Nephron (organoid): ENCODE measurements around the gene CELF4.

Experiments used
- H3K27ac Mint-ChIP-seq, 3 experiments: 2 replicates each; pipeline ENCODE4 v1.8.0; 2020; ENCODE audit warnings: mixed read lengths in 3 of 3, mild to moderate bottlenecking in 2 of 3, moderate library complexity in 1 of 3
- H3K27me3 Mint-ChIP-seq: 2 replicates; pipeline ENCODE4 v1.8.0; 2021; ENCODE audit warnings: low read depth, mild to moderate bottlenecking, moderate library complexity, mixed read lengths
- H3K36me3 Mint-ChIP-seq: 2 replicates; pipeline ENCODE4 v1.8.0; 2020; ENCODE audit warnings: low read depth, mixed read lengths
- H3K4me1 Mint-ChIP-seq: 2 replicates; pipeline ENCODE4 v1.8.0; 2020; ENCODE audit warnings: mixed read lengths
- H3K4me3 Mint-ChIP-seq, 3 experiments: 2 replicates each; pipeline ENCODE4 v1.8.0; 2020; ENCODE audit warnings: mild to moderate bottlenecking in 3 of 3, mixed read lengths in 3 of 3, moderate library complexity in 2 of 3
- H3K9me3 Mint-ChIP-seq: 2 replicates; pipeline ENCODE4 v1.8.0; 2020; ENCODE audit warnings: mixed read lengths
- CTCF ChIP-seq, 3 experiments: fragments of 200-600 bp; sonication (generic); IDR thresholded peaks; one replicate each; pipeline ENCODE4 v1.5.0; 2021; ENCODE audit warnings: antibody characterized with exemption in 3 of 3; ENCODE audit not compliant: unreplicated experiment in 3 of 3

Gene CELF4

GRCh38 chr18:37420315-37420880 is 145.2 kb downstream of the CELF4 start:
- no peak for TF ChIP-seq CTCF (IDR thresholded peaks at IDR 0.05; ENCODE audit: unreplicated experiment in 3 of 3)
- Mint-ChIP-seq H3K4me3 (no peak overlapping the region), H3K36me3 (no peaks in the 10 kb centered on the region), H3K4me1 (peaks cover 22% of the 10 kb centered on the region), H3K27me3 (peaks cover 24% of the 10 kb centered on the region), H3K27ac (no peak overlapping the region), H3K9me3 (no peaks in the 10 kb centered on the region)

- H3K4me3 Mint-ChIP-seq = no peak overlapping the region
- H3K27ac Mint-ChIP-seq = no peak overlapping the region
- no peak for TF ChIP-seq CTCF (IDR thresholded peaks at IDR 0.05; ENCODE audit: unreplicated experiment in 3 of 3)
- H3K4me1 Mint-ChIP-seq = peaks cover 22% of the 10 kb centered on the region
- H3K36me3 Mint-ChIP-seq = no peaks in the 10 kb centered on the region
- peaks cover 20% of the 10 kb centered on the region for H3K27me3 Mint-ChIP-seq
- no peaks in the 10 kb centered on the region for H3K9me3 Mint-ChIP-seq
Observed at GRCh38 chr18:37419866-37420265, 145.7 kb downstream of the CELF4 start.

GRCh38 chr18:37419315-37419714 is 146.3 kb downstream of the CELF4 start:
- Mint-ChIP-seq H3K9me3 (no peaks in the 10 kb centered on the region), H3K4me3 (no peak overlapping the region), H3K36me3 (no peaks in the 10 kb centered on the region), H3K27ac (no peak overlapping the region), H3K27me3 (peaks cover 20% of the 10 kb centered on the region), H3K4me1 (peaks cover 22% of the 10 kb centered on the region)
- no peak for TF ChIP-seq CTCF (IDR thresholded peaks at IDR 0.05; ENCODE audit: unreplicated experiment in 3 of 3)

GRCh38 chr18:37414816-37415215 is 150.8 kb downstream of the CELF4 start:
- Mint-ChIP-seq H3K4me1 (peaks cover 4% of the 10 kb centered on the region), H3K27ac (no peak overlapping the region), H3K36me3 (no peaks in the 10 kb centered on the region), H3K9me3 (no peaks in the 10 kb centered on the region), H3K27me3 (peaks cover 10% of the 10 kb centered on the region), H3K4me3 (no peak overlapping the region)
- TF ChIP-seq CTCF (IDR thresholded peaks at IDR 0.05; ENCODE audit: unreplicated experiment in 3 of 3) = no peak

GRCh38 chr18:37412829-37413228 is 152.8 kb downstream of the CELF4 start:
- H3K4me3 Mint-ChIP-seq = no peak overlapping the region
- H3K9me3 Mint-ChIP-seq = no peaks in the 10 kb centered on the region
- no peak for TF ChIP-seq CTCF (IDR thresholded peaks at IDR 0.05; ENCODE audit: unreplicated experiment in 3 of 3)
- no peaks in the 10 kb centered on the region for H3K36me3 Mint-ChIP-seq
- peaks cover 5% of the 10 kb centered on the region for H3K27me3 Mint-ChIP-seq
- H3K27ac Mint-ChIP-seq = no peak overlapping the region
- H3K4me1 Mint-ChIP-seq = no peaks in the 10 kb centered on the region

GRCh38 chr18:37412333-37412732 is 153.3 kb downstream of the CELF4 start:
- Mint-ChIP-seq H3K36me3 (no peaks in the 10 kb centered on the region), H3K27ac (no peak overlapping the region), H3K9me3 (no peaks in the 10 kb centered on the region), H3K4me1 (no peaks in the 10 kb centered on the region), H3K27me3 (peaks cover 5% of the 10 kb centered on the region), H3K4me3 (no peak overlapping the region)
- TF ChIP-seq CTCF (IDR thresholded peaks at IDR 0.05; ENCODE audit: unreplicated experiment in 3 of 3) = no peak
